ENCODE measurements around the gene LRRTM2.
A peak's percentile ranks its signal among the peaks of the same experiment; 100 is the strongest.

The LRRTM2 gene

DNA sequence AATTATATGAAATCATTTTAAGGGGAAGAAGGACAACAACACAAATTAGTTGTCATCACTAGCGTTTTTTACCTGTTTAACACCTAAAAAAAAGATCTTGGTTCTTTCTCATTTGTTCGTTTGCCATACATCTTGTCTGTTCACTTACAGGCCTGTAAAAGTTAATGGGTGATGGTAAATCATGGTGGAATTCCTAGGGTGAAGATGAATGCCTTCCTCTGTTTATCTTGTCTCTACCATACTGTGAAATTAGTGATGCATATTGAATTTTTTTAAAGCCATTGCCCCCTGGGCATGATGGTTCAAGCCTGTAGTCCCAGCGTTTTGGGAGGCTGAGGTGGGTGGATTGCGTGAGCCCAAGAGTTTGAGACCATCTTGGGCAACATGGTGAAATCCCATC, 46.6 kb downstream of the LRRTM2 start:
- in situ Hi-C loops (cut with MboI; ENCODE audit: low pct_unique_long_range_greater_than_20kb, low sequenced_read_pairs, unreplicated experiment) = no loop called here
- no peak for TF ChIP-seq CTCF (IDR thresholded peaks at IDR 0.05; ENCODE audit: extremely low read depth, insufficient read depth, missing control alignments)
- no peak for DNase-seq (ENCODE audit: low spot score)

- in situ Hi-C loops (cut with MboI; ENCODE audit: low pct_unique_long_range_greater_than_20kb, low sequenced_read_pairs, unreplicated experiment) = loop anchor here (25.0 kb wide), 1 partner anchor 437 kb away; no protein-coding TSS in a partner anchor
- peak; percentile 56 for DNase-seq (ENCODE audit: low spot score)
- peak; percentile 55 for TF ChIP-seq CTCF (IDR thresholded peaks at IDR 0.05; ENCODE audit: extremely low read depth, insufficient read depth, missing control alignments)
Measured at GRCh38 chr5:138824924-138825863, 49.9 kb downstream of the LRRTM2 start.

DNA sequence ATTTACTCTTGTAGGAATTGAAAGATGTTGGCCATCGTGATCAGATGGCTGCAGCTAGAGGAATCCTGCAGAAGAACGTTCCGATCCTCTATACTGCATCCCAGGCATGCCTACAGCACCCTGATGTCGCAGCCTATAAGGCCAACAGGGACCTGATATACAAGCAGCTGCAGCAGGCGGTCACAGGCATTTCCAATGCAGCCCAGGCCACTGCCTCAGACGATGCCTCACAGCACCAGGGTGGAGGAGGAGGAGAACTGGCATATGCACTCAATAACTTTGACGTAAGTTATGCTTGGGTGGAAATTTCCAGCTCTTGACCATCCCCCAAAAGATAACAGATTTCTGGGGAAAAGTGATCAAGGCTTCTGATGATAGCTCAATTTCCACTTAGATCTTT, 50.6 kb downstream of the LRRTM2 start:
- no peak for TF ChIP-seq CTCF (IDR thresholded peaks at IDR 0.05; ENCODE audit: extremely low read depth, insufficient read depth, missing control alignments)
- in situ Hi-C loops (cut with MboI; ENCODE audit: low pct_unique_long_range_greater_than_20kb, low sequenced_read_pairs, unreplicated experiment) = loop anchor here (25.0 kb wide), 1 partner anchor 438 kb away; no protein-coding TSS in a partner anchor
- no peak for DNase-seq (ENCODE audit: low spot score)

- in situ Hi-C loops (cut with MboI; ENCODE audit: low pct_unique_long_range_greater_than_20kb, low sequenced_read_pairs, unreplicated experiment) = loop anchor here (25.0 kb wide), 1 partner anchor 442 kb away; no protein-coding TSS in a partner anchor
- no peak for DNase-seq (ENCODE audit: low spot score)
- TF ChIP-seq CTCF (IDR thresholded peaks at IDR 0.05; ENCODE audit: extremely low read depth, insufficient read depth, missing control alignments) = no peak
Measured at GRCh38 chr5:138820695-138821094, 54.4 kb downstream of the LRRTM2 start.

DNA sequence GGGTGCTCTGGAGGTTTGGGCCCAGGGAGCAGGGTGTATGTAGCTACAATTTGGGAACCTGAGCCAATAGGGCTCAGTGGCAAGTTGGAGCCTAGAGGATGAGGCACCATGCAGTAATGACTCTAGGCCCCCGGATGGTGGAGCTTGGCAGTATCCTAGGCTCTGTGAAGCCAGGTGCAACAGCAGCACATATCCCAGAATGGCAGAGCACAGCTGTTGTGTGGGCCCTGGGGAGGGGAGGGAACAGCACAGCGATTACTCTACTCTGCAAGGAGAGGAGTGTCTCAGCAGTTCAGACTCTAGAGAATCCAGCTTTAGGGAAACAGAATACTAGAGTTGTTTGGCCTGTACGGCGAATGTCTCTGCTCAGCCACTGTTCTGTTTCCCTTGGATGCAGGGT, 56.1 kb downstream of the LRRTM2 start:
- no peak for DNase-seq (ENCODE audit: low spot score)
- in situ Hi-C loops (cut with MboI; ENCODE audit: low pct_unique_long_range_greater_than_20kb, low sequenced_read_pairs, unreplicated experiment) = loop anchor here (25.0 kb wide), 1 partner anchor 443 kb away; no protein-coding TSS in a partner anchor
- TF ChIP-seq CTCF (IDR thresholded peaks at IDR 0.05; ENCODE audit: extremely low read depth, insufficient read depth, missing control alignments) = no peak

All from GM13977 (cell line).